Measurements from ENCODE around the gene UACA. TPM values are rescaled to one million over a fixed set of nuclear protein-coding genes. Genes with fewer than 3 reads are reported as not detected.

Gene UACA
- total and polyA plus RNA-seq, 3 donors from 2014 or later: 10.2 to 65.1 (median 56.9) TPM

DNA sequence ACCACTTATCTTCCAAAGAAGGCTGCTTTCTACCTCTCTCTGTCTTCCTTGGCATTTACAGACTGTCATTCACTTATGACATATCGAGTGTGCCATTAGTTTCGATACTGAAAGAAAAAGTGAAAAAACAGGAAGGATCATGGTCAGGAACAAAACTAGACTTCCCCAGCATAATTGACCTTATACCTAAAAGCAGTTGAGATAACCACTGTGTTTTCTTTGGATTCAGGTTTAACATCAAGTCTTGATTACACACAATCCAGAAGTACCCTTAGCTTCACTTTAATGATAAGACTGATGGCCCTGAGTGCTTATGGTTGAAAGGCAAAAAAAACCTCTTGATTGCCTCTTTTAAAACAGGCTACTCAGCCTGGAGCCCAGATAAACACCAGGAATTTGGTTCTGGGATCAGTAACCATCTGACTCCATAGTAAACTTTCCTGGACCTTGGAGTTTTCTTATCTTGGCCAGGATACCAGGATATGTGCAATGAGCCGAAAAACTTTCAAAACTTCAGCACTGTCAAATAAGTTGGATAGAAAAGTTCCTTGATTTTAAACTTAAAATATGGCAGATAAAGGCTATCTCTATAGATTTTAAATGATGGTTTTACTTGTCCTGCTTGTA lies 5.0 kb upstream of the UACA start:
- WGBS, 2 donors: 77 to 93% methylated on average over 3 of the region's 3 CpGs
- TF ChIP-seq, protein P1, sequence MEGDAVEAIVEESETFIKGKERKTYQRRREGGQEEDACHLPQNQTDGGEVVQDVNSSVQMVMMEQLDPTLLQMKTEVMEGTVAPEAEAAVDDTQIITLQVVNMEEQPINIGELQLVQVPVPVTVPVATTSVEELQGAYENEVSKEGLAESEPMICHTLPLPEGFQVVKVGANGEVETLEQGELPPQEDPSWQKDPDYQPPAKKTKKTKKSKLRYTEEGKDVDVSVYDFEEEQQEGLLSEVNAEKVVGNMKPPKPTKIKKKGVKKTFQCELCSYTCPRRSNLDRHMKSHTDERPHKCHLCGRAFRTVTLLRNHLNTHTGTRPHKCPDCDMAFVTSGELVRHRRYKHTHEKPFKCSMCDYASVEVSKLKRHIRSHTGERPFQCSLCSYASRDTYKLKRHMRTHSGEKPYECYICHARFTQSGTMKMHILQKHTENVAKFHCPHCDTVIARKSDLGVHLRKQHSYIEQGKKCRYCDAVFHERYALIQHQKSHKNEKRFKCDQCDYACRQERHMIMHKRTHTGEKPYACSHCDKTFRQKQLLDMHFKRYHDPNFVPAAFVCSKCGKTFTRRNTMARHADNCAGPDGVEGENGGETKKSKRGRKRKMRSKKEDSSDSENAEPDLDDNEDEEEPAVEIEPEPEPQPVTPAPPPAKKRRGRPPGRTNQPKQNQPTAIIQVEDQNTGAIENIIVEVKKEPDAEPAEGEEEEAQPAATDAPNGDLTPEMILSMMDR (IDR thresholded peaks at IDR 0.05): no peak
- TF ChIP-seq POLR2A (IDR thresholded peaks at IDR 0.05): no peak
- Histone ChIP-seq H3K36me3 (ENCODE audit: low read depth, missing control alignments) (no peaks in the 10 kb centered on the region), H3K4me3 (no peak overlapping the region), H3K27me3 (no peaks in the 10 kb centered on the region), H3K4me1 (no peaks in the 10 kb centered on the region), H3K27ac (no peak overlapping the region), H3K9me3 (no peaks in the 10 kb centered on the region)
- intact Hi-C loops (cut with DNase I; ENCODE audit: low total_unique reads): loop anchor here (10.0 kb wide), 1 partner anchor 46 kb away; no protein-coding TSS in a partner anchor
- DNase-seq: no peak

DNA sequence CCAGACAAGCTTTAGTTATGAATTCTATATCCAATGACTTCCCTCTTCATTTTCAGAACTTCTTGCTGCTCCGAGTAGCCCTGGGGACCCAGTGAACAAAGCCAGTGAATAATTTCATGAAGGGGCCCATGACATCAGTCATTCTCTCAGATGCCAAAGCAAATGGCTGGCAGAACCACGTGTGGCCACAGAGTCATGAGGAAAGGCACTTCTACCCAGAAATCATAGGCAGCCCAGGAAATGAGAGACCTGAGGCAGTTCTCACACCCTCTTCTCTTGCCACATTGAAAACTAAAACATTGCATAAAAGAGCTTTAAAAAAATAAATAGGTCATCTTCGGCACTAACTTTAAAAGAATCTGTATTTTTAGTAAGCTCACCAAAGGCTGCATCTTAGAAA lies 4.3 kb upstream of the UACA start:
- 73 to 82% methylated on average over 3 of the region's 3 CpGs for WGBS, 2 donors
- TF ChIP-seq, protein P1 (IDR thresholded peaks at IDR 0.05): no peak
- TF ChIP-seq POLR2A (IDR thresholded peaks at IDR 0.05): no peak
- Histone ChIP-seq H3K9me3 (no peaks in the 10 kb centered on the region), H3K27me3 (no peaks in the 10 kb centered on the region), H3K4me3 (no peak overlapping the region), H3K4me1 (no peaks in the 10 kb centered on the region), H3K27ac (no peak overlapping the region), H3K36me3 (ENCODE audit: low read depth, missing control alignments) (no peaks in the 10 kb centered on the region)
- intact Hi-C loops (cut with DNase I; ENCODE audit: low total_unique reads): loop anchor here (10.0 kb wide), 1 partner anchor 47 kb away; no protein-coding TSS in a partner anchor
- no peak for DNase-seq

DNA sequence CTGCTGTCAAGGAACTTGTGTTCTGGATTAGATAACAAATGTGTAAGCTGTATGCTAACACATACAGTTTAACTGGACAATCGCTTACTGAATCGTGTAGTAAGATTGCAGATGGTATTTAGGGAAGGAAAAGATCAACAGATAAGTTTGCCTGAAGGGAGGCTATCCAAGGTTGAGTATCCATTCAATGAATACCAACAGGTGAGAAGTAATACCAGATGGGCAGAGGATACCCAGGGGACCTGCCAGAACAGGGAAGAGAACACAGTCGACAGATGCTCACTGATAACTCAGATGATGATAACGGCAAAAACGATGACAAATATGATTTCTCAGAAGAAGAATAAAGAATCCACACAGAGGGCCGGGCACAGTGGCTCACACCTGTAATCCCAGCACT lies 3.2 kb upstream of the UACA start:
- Histone ChIP-seq H3K36me3 (ENCODE audit: low read depth, missing control alignments) (no peaks in the 10 kb centered on the region), H3K4me1 (peaks cover 6% of the 10 kb centered on the region), H3K4me3 (no peak overlapping the region), H3K9me3 (no peaks in the 10 kb centered on the region), H3K27ac (no peak overlapping the region), H3K27me3 (no peaks in the 10 kb centered on the region)
- intact Hi-C loops (cut with DNase I; ENCODE audit: low total_unique reads): loop anchor here (10.0 kb wide), 1 partner anchor 48 kb away; no protein-coding TSS in a partner anchor
- DNase-seq: no peak
- 87 to 90% methylated on average over 6 of the region's 6 CpGs for WGBS, 2 donors
- no peak for TF ChIP-seq POLR2A (IDR thresholded peaks at IDR 0.05)
- TF ChIP-seq, protein P1 (IDR thresholded peaks at IDR 0.05): no peak

DNA sequence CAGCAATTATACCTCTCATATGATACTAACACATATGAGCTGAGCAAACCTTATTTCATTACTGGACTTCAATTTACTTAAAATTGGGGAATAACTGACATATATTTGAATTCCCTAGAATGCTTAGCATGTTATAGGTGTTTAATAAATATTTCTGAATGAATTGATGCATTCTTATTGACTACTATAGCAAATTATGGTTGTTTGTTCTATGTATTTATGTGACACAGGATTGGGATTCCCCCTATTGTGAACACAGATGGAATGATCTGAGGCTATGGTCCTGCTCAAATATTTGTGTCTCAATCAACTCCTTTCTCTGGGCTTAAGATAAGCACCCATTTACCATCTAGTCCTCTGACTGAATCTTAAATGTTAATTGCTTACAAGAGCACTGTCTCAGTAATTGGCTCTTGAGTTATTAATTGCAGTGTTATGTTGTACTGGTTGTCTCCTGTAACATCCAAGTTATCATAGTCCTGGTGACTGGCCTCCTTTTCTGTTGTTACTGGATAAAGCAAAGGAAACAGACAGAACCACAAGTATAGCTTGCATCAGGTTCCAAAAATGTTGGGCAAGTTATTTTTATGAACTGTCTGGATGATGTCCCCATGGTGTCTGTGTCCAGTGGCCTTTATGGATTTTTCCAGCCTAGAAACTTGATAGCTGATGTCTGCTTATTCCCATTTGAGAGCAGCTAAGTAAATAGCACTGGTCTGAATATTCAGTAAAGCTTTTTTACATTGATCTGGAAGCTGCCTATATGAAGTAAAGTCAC lies 2.3 kb upstream of the UACA start:
- no peak overlapping the region for H3K4me3 ChIP-seq
- no peaks in the 10 kb centered on the region for H3K27me3 ChIP-seq
- no peak overlapping the region for H3K27ac ChIP-seq
- peaks cover 8% of the 10 kb centered on the region for H3K4me1 ChIP-seq
- intact Hi-C loops (cut with DNase I; ENCODE audit: low total_unique reads): loop anchor here (10.0 kb wide), 1 partner anchor 49 kb away; no protein-coding TSS in a partner anchor
- H3K9me3 ChIP-seq: no peaks in the 10 kb centered on the region
- no peaks in the 10 kb centered on the region for H3K36me3 ChIP-seq (ENCODE audit: low read depth, missing control alignments)
- TF ChIP-seq, protein P1 (IDR thresholded peaks at IDR 0.05): no peak
- TF ChIP-seq POLR2A (IDR thresholded peaks at IDR 0.05): no peak
- DNase-seq: no peak
